Sigmoid colon (tissue), 7 donors: Measurements from ENCODE around the gene GPR89A. TPM values are rescaled to one million over a fixed set of nuclear protein-coding genes. Genes with fewer than 3 reads are reported as not detected.
"Not testable (repeated sequence)": the region's sequence is repeated elsewhere in the genome, so short reads cannot be mapped to it uniquely, and the experiment has no call there.

Experiments
- DNase-seq: peaks from one replicate; pipeline ENCODE4 v3.0.0-alpha.2; 2019
- H3K27ac ChIP-seq, 4 donors: fragments of 200-600 bp; sonication (generic); one replicate each; pipeline ENCODE4 v1.5.1; 2016 to 2019; ENCODE audit warnings: mild to moderate bottlenecking in 1 of 4
- H3K27me3 ChIP-seq, 3 donors: fragments of 200-600 bp; sonication (generic); one replicate each; pipeline ENCODE4 v1.5.1; 2019; ENCODE audit warnings: mild to moderate bottlenecking in 1 of 3
- H3K36me3 ChIP-seq, 4 donors: fragments of 200-600 bp; sonication (generic); one replicate each; pipeline ENCODE4 v1.5.1; 2016 to 2019
- H3K4me1 ChIP-seq, 4 donors: fragments of 200-600 bp; sonication (generic); one replicate each; pipeline ENCODE4 v1.5.1; 2017 to 2019
- H3K4me3 ChIP-seq, 4 donors: fragments of 200-600 bp; sonication (generic); one replicate each; pipeline ENCODE4 v1.5.1; 2017 to 2019; ENCODE audit warnings: mild to moderate bottlenecking in 2 of 4, moderate library complexity in 1 of 4
- H3K9me3 ChIP-seq, 4 donors: fragments of 200-600 bp in 3 of 4; sonication (generic) in 3 of 4; one replicate each; pipeline versions ENCODE4 v1.5.1 to v1.6.1; 2013 to 2019
- WGBS, 2 donors: extraction: QIAGEN DNeasy Blood & Tissue Kit; methylation state at CpG; one replicate each; pipeline ENCODE4 v1.1.7; 2013; 5-methylcytosine and 5-hydroxymethylcytosine counted together
- intact Hi-C: fragments of 100-400 bp; cut with DNase I; formaldehyde crosslinking; loops from one replicate; pipeline ENCODE4 v1.15.1; 2023
- polyA plus RNA-seq, 3 donors: library from polyadenylated mRNA; stranded (reverse); fragments of 200-250 nt; gene quantifications; one replicate each; pipeline ENCODE4 v1.2.3, GENCODE V29; 2013
- total RNA-seq, 4 donors: library from RNA; depleted of rRNA; stranded (reverse); fragments of >200 nt; gene quantifications; one replicate each; pipeline ENCODE4 v1.1.0, GENCODE V29; 2016
- donor health status: healthy with polysubstance abuse.
- donor health status: Bipolar disorder and iron deficiency.
- donor health status: healthy.

GPR89A gene
- total and polyA plus RNA-seq, 7 donors = 3.6 to 51.2 (median 16.3) TPM

GRCh38 chr1:145620073-145620472 lies 12.3 kb downstream of the GPR89A start:
- H3K9me3 ChIP-seq, H3K36me3 ChIP-seq, H3K27ac ChIP-seq, intact Hi-C loops, DNase-seq, H3K27me3 ChIP-seq, H3K4me3 ChIP-seq, H3K4me1 ChIP-seq: not testable (repeated sequence)
- WGBS, 2 donors = 48 to 69% methylated on average over 1 of the region's 1 CpG

- DNase-seq, intact Hi-C loops, H3K4me3 ChIP-seq, H3K27ac ChIP-seq, H3K9me3 ChIP-seq, H3K4me1 ChIP-seq, H3K36me3 ChIP-seq, H3K27me3 ChIP-seq: not testable (repeated sequence)
- WGBS, 2 donors = no CpG with 5 or more reads among the region's 1 CpG
These were observed 14.4 kb downstream of the GPR89A start for GRCh38 chr1:145622177-145622576.

DNA sequence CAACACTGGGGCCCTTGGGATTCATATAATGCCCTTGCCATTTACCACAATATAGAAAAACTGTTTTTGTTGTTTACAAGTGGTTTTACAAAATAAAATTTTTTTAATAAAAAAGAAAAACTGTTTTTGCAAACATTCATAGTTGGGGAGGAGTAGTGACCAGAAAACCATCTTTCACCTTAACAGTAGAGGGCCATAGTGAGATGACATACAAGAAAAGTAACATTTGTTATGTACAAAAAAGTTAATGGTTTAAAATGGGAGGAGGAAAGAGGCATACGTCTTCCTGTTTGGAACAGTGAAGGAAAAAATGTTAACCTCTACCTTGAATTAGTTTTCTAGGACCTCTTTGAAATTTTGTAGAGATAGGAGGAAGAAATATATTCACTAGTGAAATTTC lies 28.4 kb downstream of the GPR89A start:
- H3K27me3 ChIP-seq, H3K36me3 ChIP-seq, H3K27ac ChIP-seq, DNase-seq, H3K4me3 ChIP-seq, H3K4me1 ChIP-seq, intact Hi-C loops, H3K9me3 ChIP-seq: not testable (repeated sequence)
- 38 to 50% methylated on average over 1 of the region's 1 CpG for WGBS, 2 donors

- H3K36me3 ChIP-seq, H3K27ac ChIP-seq, H3K4me3 ChIP-seq, DNase-seq, H3K27me3 ChIP-seq, H3K9me3 ChIP-seq, intact Hi-C loops, H3K4me1 ChIP-seq: not testable (repeated sequence)
- WGBS, 2 donors = 100% methylated on average over 1 of the region's 2 CpGs
These were observed 34.1 kb downstream of the GPR89A start for GRCh38 chr1:145641886-145642285.

GRCh38 chr1:145643990-145644389 lies 36.2 kb downstream of the GPR89A start:
- H3K4me1 ChIP-seq, DNase-seq, H3K27me3 ChIP-seq, H3K4me3 ChIP-seq, H3K9me3 ChIP-seq, intact Hi-C loops, H3K27ac ChIP-seq, H3K36me3 ChIP-seq: not testable (repeated sequence)
- no CpG with 5 or more reads among the region's 1 CpG for WGBS, 2 donors

DNA sequence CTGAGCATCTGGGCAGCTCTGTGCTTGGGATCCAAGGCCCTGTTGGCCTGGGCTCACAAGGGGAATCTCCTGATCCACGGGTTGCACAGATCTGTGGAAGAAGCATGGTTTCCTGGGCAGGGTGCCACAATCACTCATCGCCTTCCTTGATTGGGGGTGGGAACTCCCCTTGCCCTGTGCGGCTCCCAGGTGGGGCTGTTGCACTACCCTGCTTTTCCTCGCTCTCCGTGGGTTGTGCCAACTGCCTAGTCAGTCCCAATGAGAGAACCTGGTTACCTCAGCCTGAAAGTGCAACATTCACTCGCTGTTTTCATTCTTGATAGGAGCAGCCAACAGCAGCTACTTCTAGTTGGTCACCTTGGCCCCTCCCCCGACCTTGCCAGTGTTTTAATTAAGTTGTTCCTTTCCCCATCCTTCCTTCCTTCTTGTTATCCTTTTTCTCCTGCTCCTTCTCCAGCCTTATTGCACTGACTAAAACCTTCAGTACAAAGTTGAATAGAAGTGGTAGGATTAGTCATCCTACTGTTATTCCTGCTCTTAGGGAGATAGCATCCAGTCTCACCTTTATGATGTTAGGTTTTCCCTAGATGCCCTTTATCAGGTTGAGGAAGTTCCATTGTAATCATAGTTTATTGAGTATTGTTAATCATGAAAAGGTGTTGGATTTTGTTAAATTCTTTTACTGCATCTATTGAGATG lies 48.6 kb downstream of the GPR89A start:
- H3K4me1 ChIP-seq, H3K9me3 ChIP-seq, H3K4me3 ChIP-seq, DNase-seq, H3K27ac ChIP-seq, intact Hi-C loops, H3K36me3 ChIP-seq, H3K27me3 ChIP-seq: not testable (repeated sequence)
- WGBS, 2 donors = 92 to 97% methylated on average over 5 of the region's 7 CpGs

GRCh38 chr1:145662502-145662901 lies 54.7 kb downstream of the GPR89A start:
- H3K4me1 ChIP-seq, intact Hi-C loops, DNase-seq, H3K27me3 ChIP-seq, H3K27ac ChIP-seq, H3K36me3 ChIP-seq, H3K4me3 ChIP-seq, H3K9me3 ChIP-seq: not testable (repeated sequence)
- WGBS, 2 donors = 55 to 70% methylated on average over 2 of the region's 2 CpGs

DNA sequence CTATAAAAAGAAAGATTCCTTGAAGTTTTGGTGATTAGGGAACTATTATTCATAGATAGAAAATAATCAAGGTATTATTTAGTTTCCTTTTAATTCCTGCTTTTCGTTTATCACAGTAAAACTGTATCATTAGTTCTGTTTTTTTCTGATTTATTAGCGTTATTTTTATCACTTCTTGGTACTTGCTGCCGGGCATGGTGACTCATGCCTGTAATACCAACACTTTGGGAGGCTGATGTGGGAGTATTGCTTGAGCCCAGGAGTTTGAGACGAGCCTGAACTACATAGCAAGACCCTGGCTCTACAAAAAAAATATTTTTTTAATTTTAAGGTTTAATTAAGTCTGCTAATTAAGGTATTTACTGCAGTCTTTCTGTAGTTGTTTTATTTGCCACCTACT lies 57.2 kb downstream of the GPR89A start:
- H3K36me3 ChIP-seq, H3K4me3 ChIP-seq, H3K27me3 ChIP-seq, H3K9me3 ChIP-seq, H3K4me1 ChIP-seq, DNase-seq, H3K27ac ChIP-seq, intact Hi-C loops: not testable (repeated sequence)
- 80 to 82% methylated on average over 4 of the region's 4 CpGs for WGBS, 2 donors

GRCh38 chr1:145670995-145671745 lies 63.4 kb downstream of the GPR89A start:
- H3K27me3 ChIP-seq, H3K4me1 ChIP-seq, DNase-seq, H3K4me3 ChIP-seq, H3K27ac ChIP-seq, H3K36me3 ChIP-seq, intact Hi-C loops, H3K9me3 ChIP-seq: not testable (repeated sequence)
- 80 to 92% methylated on average over 1 of the region's 3 CpGs for WGBS, 2 donors

- intact Hi-C loops, DNase-seq, H3K9me3 ChIP-seq: not testable (repeated sequence)
These were observed 65.4 kb downstream of the GPR89A start for GRCh38 chr1:145673217-145673616.

DNA sequence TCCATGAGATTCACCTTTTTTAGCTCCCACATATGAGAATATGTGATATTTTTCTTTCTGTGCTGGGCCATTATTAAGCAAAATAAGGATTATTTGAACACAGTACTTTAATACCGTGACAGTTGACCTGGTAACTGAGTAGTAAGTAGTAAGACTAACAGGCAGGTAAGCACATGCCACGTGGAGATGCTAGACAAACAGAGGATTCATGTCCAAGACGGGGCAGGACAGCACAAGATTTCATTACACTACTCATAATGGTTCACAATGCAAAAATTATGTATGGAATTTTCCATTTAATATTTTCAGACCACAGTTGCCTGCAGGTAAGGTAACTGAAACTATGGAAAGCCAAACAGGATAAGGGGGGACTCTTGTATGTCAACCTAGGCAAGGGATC lies 77.1 kb downstream of the GPR89A start:
- H3K27me3 ChIP-seq, H3K4me3 ChIP-seq, H3K27ac ChIP-seq, H3K36me3 ChIP-seq, H3K9me3 ChIP-seq, H3K4me1 ChIP-seq, intact Hi-C loops, DNase-seq: not testable (repeated sequence)
- WGBS, 2 donors = 91 to 98% methylated on average over 2 of the region's 3 CpGs

More at GRCh38 chr1:145673217-145673616, 65.4 kb downstream of the GPR89A start:
- WGBS, 2 donors = no CpG with 5 or more reads among the region's 1 CpG
- not testable (repeated sequence) for H3K4me1 ChIP-seq, H3K4me3 ChIP-seq, H3K27ac ChIP-seq, H3K36me3 ChIP-seq, H3K27me3 ChIP-seq

DNA sequence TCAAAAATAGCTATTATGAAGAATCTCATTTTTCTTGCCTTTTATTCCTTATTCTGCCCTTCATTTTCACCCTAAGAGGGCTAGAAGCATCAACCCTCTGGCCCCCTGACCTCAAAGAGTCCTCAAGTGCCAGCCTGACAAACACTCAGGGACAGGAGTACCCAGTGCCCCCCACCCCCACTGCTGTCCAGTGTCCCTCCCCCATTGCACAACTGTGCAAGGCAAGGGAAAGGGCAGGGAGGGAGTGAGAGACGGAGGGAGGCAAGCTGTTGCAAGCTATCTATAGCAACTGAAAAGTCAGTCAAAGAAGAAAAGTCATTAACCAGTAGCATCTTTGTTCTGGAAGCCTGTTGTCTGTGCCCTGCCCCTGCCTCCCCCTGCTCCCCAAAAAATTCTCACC lies 78.3 kb downstream of the GPR89A start:
- H3K4me1 ChIP-seq, intact Hi-C loops, H3K9me3 ChIP-seq, H3K27me3 ChIP-seq, H3K27ac ChIP-seq, DNase-seq, H3K36me3 ChIP-seq, H3K4me3 ChIP-seq: not testable (repeated sequence)
- 93 to 100% methylated on average over 1 of the region's 1 CpG for WGBS, 2 donors
